Glutamatergic neuron (in vitro differentiated cells): Measurements from ENCODE around the gene CCDC134. TPM values are rescaled to one million over a fixed set of nuclear protein-coding genes. Genes with fewer than 3 reads are reported as not detected.
A peak's percentile ranks its signal among the peaks of the same experiment; 100 is the strongest.

Source experiments
- DNase-seq: peaks from one replicate; pipeline ENCODE4 v3.0.0; 2022
- H3K27ac Mint-ChIP-seq: one replicate; pipeline ENCODE4 v1.8.0; 2020; ENCODE audit warnings: mild to moderate bottlenecking, mixed read lengths, inconsistent platforms; ENCODE audit not compliant: unreplicated experiment
- H3K27me3 Mint-ChIP-seq: one replicate; pipeline ENCODE4 v1.8.0; 2020; ENCODE audit warnings: mild to moderate bottlenecking, moderate library complexity, mixed read lengths, inconsistent platforms; ENCODE audit not compliant: unreplicated experiment
- H3K36me3 Mint-ChIP-seq: one replicate; pipeline ENCODE4 v1.8.0; 2020; ENCODE audit warnings: mild to moderate bottlenecking, mixed read lengths, inconsistent platforms; ENCODE audit not compliant: unreplicated experiment
- H3K4me1 Mint-ChIP-seq: one replicate; pipeline ENCODE4 v1.8.0; 2020; ENCODE audit warnings: mild to moderate bottlenecking, low read depth, mixed read lengths, inconsistent platforms; ENCODE audit not compliant: unreplicated experiment
- H3K4me3 Mint-ChIP-seq: one replicate; pipeline ENCODE4 v1.8.0; 2020; ENCODE audit warnings: mild to moderate bottlenecking, mixed read lengths, inconsistent platforms; ENCODE audit not compliant: unreplicated experiment
- H3K9me3 Mint-ChIP-seq: one replicate; pipeline ENCODE4 v1.8.0; 2020; ENCODE audit warnings: mild to moderate bottlenecking, moderate library complexity, mixed read lengths, inconsistent platforms; ENCODE audit not compliant: unreplicated experiment
- total RNA-seq: library from RNA; stranded (reverse); fragmentation: NEBNext Ultra II Directional; extraction: Animal tissue kit (Norgen Biotek cat#: 25700); gene quantifications from one replicate; pipeline ENCODE4 v1.2.1, GENCODE V29; 2021; ENCODE audit not compliant: unreplicated experiment
- TF ChIP-seq, protein P1 (sequence below): fragments of 200-600 bp; sonication (generic); IDR thresholded peaks from one replicate; pipeline ENCODE4 v1.5.0; 2021; ENCODE audit not compliant: partially characterized antibody, unreplicated experiment

Gene CCDC134
- total RNA-seq, 1 donor from 2014 or later: 9.4 TPM

DNA sequence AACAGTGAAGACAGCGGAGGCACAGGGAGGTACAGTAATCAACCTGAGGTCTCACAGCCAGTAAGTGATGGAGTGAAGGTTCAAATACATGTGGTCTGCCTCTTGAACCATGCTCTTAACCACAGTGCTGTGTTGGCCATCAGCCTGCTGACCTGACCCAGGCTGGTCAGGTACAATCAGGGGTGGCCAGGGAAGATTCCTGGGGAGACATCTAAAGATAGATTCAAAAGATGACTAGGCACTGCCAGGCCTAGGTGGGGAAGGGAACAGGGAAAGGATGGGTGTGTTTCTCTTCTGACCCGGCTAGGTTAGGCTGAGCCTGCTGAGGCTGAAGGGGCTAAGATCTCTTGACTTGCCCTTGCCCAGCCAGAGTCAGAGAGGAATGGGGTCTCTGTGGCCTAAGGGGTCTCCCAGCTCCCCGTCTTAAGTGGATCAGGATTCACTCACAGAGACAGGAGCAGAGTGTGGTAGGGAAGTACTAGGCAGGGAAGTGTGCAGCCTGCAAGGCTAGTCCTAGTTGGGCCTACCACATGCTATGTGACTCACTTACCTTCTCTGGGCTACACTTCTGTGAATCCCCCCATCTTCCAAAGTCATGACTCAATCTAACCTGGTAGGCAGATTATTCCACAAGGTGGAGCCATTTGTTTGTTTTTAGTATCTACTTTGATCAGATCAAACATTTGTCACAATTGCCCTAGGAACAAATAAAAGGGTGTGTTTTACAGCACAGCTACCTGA lies 22.0 kb downstream of the CCDC134 start:
- Mint-ChIP-seq H3K27ac (peak overlapping the region; percentile 41), H3K36me3 (no peaks in the 10 kb centered on the region), H3K27me3 (peaks cover 4% of the 10 kb centered on the region), H3K4me1 (peaks cover 32% of the 10 kb centered on the region), H3K9me3 (peaks cover 11% of the 10 kb centered on the region), H3K4me3 (peak overlapping the region; percentile 40)
- no peak for DNase-seq
- TF ChIP-seq, protein P1, sequence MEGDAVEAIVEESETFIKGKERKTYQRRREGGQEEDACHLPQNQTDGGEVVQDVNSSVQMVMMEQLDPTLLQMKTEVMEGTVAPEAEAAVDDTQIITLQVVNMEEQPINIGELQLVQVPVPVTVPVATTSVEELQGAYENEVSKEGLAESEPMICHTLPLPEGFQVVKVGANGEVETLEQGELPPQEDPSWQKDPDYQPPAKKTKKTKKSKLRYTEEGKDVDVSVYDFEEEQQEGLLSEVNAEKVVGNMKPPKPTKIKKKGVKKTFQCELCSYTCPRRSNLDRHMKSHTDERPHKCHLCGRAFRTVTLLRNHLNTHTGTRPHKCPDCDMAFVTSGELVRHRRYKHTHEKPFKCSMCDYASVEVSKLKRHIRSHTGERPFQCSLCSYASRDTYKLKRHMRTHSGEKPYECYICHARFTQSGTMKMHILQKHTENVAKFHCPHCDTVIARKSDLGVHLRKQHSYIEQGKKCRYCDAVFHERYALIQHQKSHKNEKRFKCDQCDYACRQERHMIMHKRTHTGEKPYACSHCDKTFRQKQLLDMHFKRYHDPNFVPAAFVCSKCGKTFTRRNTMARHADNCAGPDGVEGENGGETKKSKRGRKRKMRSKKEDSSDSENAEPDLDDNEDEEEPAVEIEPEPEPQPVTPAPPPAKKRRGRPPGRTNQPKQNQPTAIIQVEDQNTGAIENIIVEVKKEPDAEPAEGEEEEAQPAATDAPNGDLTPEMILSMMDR: peak; percentile 15

DNA sequence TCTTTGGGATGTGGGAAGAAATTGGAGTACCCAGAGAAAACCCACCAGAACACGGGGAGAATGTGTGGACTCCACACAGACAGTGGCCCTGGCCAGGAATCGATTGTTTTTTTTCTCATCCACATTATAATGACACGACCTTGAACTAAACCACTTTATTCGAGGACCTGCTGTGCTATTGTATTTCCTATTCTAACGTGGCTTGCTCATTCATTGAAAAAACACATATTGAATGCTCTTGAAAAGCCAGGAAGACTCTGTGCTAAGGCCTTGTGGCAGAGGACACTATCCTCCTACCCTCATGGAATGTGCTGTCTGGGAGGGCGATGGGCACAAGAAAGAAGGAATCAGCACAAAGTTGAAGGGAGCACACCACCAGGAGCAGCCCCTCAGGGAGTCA lies 23.3 kb downstream of the CCDC134 start:
- no peak for DNase-seq
- H3K4me3 Mint-ChIP-seq: no peak overlapping the region
- no peak overlapping the region for H3K27ac Mint-ChIP-seq
- peaks cover 38% of the 10 kb centered on the region for H3K4me1 Mint-ChIP-seq
- H3K9me3 Mint-ChIP-seq: peaks cover 11% of the 10 kb centered on the region
- no peaks in the 10 kb centered on the region for H3K36me3 Mint-ChIP-seq
- H3K27me3 Mint-ChIP-seq: peaks cover 4% of the 10 kb centered on the region
- TF ChIP-seq, protein P1: no peak

DNA sequence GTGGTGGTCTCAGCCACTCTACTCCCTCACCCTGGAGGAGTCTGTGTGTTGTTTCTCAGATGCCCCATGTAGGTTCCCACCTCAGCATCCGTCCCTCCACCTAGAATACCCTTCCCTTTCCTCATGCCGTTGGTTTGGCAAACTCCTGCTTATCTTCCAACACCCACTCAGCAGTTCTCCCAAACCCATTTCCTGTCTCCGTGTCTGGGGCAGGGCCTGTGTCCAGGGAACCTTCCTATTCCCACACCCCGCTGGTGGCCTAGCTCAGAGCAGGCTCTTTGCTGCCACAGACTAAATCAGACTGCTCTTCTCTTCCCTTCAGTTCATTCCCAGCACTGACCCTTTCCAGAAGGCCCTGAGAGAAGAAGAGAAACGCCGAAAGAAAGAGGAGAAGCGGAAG lies 24.9 kb downstream of the CCDC134 start:
- TF ChIP-seq, protein P1: no peak
- H3K27ac Mint-ChIP-seq: no peak overlapping the region
- H3K4me1 Mint-ChIP-seq: peaks cover 39% of the 10 kb centered on the region
- peaks cover 4% of the 10 kb centered on the region for H3K27me3 Mint-ChIP-seq
- peaks cover 16% of the 10 kb centered on the region for H3K9me3 Mint-ChIP-seq
- peak overlapping the region; percentile 20 for H3K4me3 Mint-ChIP-seq
- no peaks in the 10 kb centered on the region for H3K36me3 Mint-ChIP-seq
- DNase-seq: no peak

DNA sequence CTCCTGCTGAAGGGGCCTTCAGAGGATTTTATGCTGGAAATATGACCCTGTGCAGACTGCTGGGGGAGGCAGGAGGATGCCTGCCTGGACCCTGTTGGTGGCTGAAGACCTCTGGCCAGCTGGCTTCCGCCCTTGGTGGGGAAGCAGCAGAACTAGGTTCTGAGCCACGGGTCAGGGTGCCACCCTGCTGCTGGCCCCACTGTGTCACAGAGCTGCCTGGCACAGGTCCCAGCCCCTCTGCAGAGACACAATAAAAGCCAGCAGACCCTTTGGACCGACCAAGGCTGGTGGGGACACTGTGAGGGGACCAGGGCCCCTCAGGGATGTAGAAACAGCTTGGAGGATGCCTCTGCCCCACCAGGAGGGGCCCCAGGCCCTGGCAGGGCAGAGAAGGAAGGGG lies 25.5 kb downstream of the CCDC134 start:
- H3K27ac Mint-ChIP-seq: no peak overlapping the region
- peaks cover 33% of the 10 kb centered on the region for H3K4me1 Mint-ChIP-seq
- DNase-seq: no peak

More for the DNA sequence above, 25.5 kb downstream of the CCDC134 start:
- Mint-ChIP-seq H3K9me3 (peaks cover 16% of the 10 kb centered on the region), H3K27me3 (peaks cover 4% of the 10 kb centered on the region), H3K4me3 (no peak overlapping the region), H3K36me3 (no peaks in the 10 kb centered on the region)
- TF ChIP-seq, protein P1: no peak
